ENCODE data around the gene NUDT7. TPM values are rescaled to one million over a fixed set of nuclear protein-coding genes. Genes with fewer than 3 reads are reported as not detected.

NUDT7 gene
- total and polyA plus RNA-seq, 11 donors: 10.6 to 86.4 (median 31.0) TPM

- Histone ChIP-seq H3K27ac (no peak overlapping the region), H3K4me3 (no peak overlapping the region), H3K4me1 (peaks cover 0 to 7% (median 0%) of the 10 kb centered on the region in 12 donors), H3K9me3 (no peaks in the 10 kb centered on the region), H3K27me3 (no peaks in the 10 kb centered on the region), H3K36me3 (no peaks in the 10 kb centered on the region)
- ATAC-seq (no peak), DNase-seq (no peak)
- whole genome bisulfite sequencing, 4 donors: 94 to 100% (median 99%) methylated on average over 1 of the region's 1 CpG
- intact Hi-C loops (cut with DNase I): no loop called here
- TF ChIP-seq POLR2A (IDR thresholded peaks at IDR 0.05): no peak
- no peak for TF ChIP-seq CTCF (IDR thresholded peaks at IDR 0.05)
Observed at GRCh38 chr16:77763994-77764393, 41.7 kb downstream of the NUDT7 start.

- intact Hi-C loops (cut with DNase I): no loop called here
- 60 to 77% (median 65%) methylated on average over 4 of the region's 4 CpGs for WGBS, 4 donors
- DNase-seq (no peak), ATAC-seq (no peak)
- peaks cover 0 to 7% (median 0%) of the 10 kb centered on the region in 12 donors for H3K4me1 ChIP-seq
- no peak for TF ChIP-seq POLR2A (IDR thresholded peaks at IDR 0.05)
- no peak for TF ChIP-seq CTCF (IDR thresholded peaks at IDR 0.05)
- H3K27ac ChIP-seq: no peak overlapping the region
- no peaks in the 10 kb centered on the region for H3K27me3 ChIP-seq
- H3K9me3 ChIP-seq: no peaks in the 10 kb centered on the region
- no peak overlapping the region for H3K4me3 ChIP-seq
- H3K36me3 ChIP-seq: no peaks in the 10 kb centered on the region
Observed at GRCh38 chr16:77767211-77767610, 44.9 kb downstream of the NUDT7 start.

DNA sequence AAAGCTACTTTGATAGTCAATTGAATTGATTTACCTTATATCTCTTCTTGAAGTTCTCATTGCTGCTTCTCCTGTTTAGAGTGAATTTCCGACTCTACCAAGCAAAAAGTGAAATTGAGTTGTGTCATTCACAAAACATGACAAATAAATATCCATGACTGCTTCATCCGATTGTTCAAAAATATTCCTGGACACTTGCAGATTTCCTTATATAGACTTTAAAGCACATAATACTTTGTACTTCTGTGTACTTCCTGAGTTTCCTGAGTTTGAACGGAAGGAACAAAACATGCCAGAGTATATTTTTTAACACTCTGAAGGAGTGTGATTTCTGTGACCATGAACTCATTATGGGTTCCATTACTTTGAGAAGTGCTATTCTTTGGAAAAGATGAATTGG lies 45.5 kb downstream of the NUDT7 start:
- Histone ChIP-seq H3K4me1 (peaks cover 0 to 7% (median 0%) of the 10 kb centered on the region in 12 donors), H3K4me3 (no peak overlapping the region), H3K27me3 (no peaks in the 10 kb centered on the region), H3K36me3 (no peaks in the 10 kb centered on the region), H3K9me3 (no peaks in the 10 kb centered on the region), H3K27ac (no peak overlapping the region)
- 55 to 66% (median 57%) methylated on average over 3 of the region's 3 CpGs for WGBS, 4 donors
- TF ChIP-seq CTCF (IDR thresholded peaks at IDR 0.05) (no peak), POLR2A (IDR thresholded peaks at IDR 0.05) (no peak)
- ATAC-seq (no peak), DNase-seq (no peak)
- intact Hi-C loops (cut with DNase I): no loop called here

DNA sequence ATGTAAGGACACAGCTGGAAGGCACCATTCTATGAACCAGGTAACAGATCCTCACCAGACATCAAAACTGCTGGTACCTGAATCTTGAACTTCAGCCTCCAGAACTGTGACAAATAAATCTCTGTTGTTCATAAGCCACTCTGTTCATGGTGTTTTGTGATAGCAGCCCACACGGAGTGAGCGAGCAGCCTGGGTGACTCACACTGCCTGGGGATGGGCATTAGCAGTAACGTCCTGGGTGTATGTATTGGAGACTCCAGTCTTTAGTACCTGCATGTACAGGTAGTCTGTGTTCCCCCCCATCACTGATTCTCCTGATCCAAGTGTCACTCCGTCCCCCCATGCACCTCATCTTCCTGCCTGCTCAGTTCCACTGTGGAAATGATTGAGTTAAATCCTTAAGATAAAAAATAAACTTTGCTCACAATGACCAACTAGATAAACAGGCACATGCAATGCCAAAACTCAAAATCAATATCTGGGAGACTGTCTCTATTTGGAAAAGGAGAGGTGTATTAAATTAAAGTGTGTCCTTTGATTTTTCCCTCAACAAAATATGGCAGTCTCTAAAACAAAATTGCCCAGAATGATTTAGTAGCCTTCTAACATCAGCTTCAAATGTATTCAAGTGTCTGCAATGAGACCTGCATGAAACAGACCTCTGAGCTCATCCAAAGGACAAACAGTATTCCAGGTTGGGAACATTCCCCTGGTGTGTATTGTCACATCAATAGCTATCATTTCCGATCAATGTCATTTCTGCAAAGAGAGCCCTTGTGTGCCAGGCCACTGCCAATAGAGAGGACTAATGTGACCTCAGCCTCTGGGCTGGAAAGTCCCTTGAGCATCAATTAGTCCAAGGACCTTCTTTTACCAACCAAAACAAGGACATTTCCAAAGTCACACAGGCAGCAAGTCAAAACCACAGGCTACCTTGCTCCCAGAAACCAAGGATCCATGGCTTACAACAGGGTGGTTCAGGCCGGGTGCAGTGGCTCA lies 53.9 kb downstream of the NUDT7 start:
- 78 to 87% (median 82%) methylated on average over 6 of the region's 6 CpGs for WGBS, 4 donors
- H3K27ac ChIP-seq: no peak overlapping the region
- intact Hi-C loops (cut with DNase I): no loop called here
- no peaks in the 10 kb centered on the region for H3K36me3 ChIP-seq
- no peaks in the 10 kb centered on the region for H3K27me3 ChIP-seq
- H3K4me1 ChIP-seq: no peaks in the 10 kb centered on the region
- H3K9me3 ChIP-seq: no peaks in the 10 kb centered on the region
- TF ChIP-seq CTCF (IDR thresholded peaks at IDR 0.05) (no peak), POLR2A (IDR thresholded peaks at IDR 0.05) (no peak)
- H3K4me3 ChIP-seq: no peak overlapping the region
- no peak for ATAC-seq
- DNase-seq: no peak

Measured in heart left ventricle (tissue), 16 donors.